Measurements from ENCODE around the gene POLR2I. TPM values are rescaled to one million over a fixed set of nuclear protein-coding genes. Genes with fewer than 3 reads are reported as not detected.
A peak's percentile ranks its signal among the peaks of the same experiment; 100 is the strongest.
"Not testable (repeated sequence)": the region's sequence is repeated elsewhere in the genome, so short reads cannot be mapped to it uniquely, and the experiment has no call there.

The POLR2I gene
- polyA plus RNA-seq, 3 donors from 2014 or later = 102 to 136 (median 127) TPM

DNA sequence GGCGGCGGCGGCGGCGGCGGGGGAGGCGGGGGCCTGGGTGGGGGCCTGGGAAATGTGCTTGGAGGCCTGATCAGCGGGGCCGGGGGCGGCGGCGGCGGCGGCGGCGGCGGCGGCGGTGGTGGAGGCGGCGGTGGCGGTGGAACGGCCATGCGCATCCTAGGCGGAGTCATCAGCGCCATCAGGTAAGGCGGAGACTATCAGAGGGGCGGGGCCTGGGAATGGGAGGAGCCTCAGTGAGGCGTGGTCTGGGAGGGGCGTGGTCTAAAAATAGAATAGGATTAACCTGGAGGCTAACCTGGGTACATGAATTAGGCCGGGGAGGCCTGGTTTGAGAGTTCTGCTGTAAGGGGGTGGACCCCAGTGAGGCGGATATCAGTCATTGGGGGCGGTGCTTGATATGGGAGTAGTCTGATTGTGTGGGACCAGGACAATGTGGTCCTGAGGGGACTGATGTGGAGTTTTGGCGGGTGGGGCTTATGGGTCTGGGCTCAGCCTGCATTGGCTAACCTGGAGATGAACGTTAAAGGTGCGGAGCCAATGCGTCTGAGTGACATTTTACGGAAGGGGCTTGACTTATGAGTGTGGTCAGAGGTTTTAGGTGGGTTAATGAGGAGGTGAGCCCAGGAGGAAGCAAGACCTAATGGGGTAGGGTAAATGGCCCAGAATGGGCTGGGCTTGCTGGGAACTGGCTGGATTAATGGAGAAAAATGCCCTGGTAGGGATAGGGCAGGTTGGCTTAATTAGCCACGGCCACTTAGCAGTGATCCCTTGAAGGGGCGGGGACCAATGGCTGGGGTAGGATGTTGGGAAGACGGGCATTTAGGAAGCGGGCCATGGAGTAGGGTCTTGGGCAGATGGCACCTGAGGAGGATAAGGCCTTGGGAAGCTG, 26.6 kb upstream of the POLR2I start:
- peak; percentile 85 to 86 (median 86) for DNase-seq
- no peaks in the 10 kb centered on the region for H3K9me3 Mint-ChIP-seq
- H3K27ac Mint-ChIP-seq = peak overlapping the region; percentile 92 to 97 (median 94)
- H3K4me1 Mint-ChIP-seq = peaks cover 13 to 22% of the 10 kb centered on the region in 2 donors
- H3K36me3 Mint-ChIP-seq = peaks cover 11 to 27% (median 16%) of the 10 kb centered on the region in 3 donors
- peak overlapping the region; percentile 94 to 97 (median 97) for H3K4me3 Mint-ChIP-seq
- H3K27me3 Mint-ChIP-seq (ENCODE audit: low read depth in 3 of 3) = peaks cover 4 to 16% (median 10%) of the 10 kb centered on the region in 3 donors

DNA sequence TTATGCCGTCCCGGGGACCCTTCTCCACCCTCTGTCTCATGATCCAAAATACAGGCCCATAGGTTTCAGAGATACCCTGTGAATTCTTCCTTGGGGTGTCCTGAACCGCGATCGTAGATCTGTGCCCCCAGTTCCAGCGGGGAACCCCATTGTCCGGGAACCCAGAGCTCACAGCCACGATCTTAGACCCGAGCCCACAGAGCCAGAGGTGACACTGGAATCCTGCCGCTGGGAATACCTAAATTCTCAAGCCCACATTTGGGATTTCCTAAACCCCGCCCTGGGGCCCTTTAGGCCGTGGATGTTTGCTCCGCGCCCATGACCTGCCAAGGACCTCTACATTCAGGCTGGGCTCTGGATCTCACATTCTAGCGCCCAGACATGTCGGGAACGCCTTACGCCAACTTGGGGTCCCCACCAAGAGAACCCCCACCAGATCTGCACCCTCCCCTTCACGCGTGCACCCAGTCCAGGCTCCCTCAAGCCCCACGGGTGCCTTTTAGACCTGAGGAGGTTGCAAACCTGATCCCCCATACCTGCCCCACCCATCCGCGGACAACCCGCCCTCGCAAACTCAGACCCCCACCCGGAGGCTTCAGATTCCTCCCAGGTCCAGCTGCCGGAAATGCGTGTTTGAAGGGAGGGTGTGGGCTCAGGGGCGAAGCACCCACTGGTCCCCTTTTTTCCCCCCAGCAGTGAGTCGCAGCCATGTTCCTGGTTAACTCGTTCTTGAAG, 25.8 kb upstream of the POLR2I start:
- no peaks in the 10 kb centered on the region for H3K9me3 Mint-ChIP-seq
- H3K36me3 Mint-ChIP-seq = peaks cover 10 to 22% (median 16%) of the 10 kb centered on the region in 3 donors
- peak overlapping the region; percentile 94 to 97 (median 97) for H3K4me3 Mint-ChIP-seq
- peaks cover 4 to 16% (median 10%) of the 10 kb centered on the region in 3 donors for H3K27me3 Mint-ChIP-seq (ENCODE audit: low read depth in 3 of 3)
- H3K27ac Mint-ChIP-seq = peak overlapping the region; percentile 86 to 97 (median 94)
- DNase-seq = peak in 1 of 3 donors; percentile 26
- H3K4me1 Mint-ChIP-seq = peaks cover 13 to 22% of the 10 kb centered on the region in 2 donors

DNA sequence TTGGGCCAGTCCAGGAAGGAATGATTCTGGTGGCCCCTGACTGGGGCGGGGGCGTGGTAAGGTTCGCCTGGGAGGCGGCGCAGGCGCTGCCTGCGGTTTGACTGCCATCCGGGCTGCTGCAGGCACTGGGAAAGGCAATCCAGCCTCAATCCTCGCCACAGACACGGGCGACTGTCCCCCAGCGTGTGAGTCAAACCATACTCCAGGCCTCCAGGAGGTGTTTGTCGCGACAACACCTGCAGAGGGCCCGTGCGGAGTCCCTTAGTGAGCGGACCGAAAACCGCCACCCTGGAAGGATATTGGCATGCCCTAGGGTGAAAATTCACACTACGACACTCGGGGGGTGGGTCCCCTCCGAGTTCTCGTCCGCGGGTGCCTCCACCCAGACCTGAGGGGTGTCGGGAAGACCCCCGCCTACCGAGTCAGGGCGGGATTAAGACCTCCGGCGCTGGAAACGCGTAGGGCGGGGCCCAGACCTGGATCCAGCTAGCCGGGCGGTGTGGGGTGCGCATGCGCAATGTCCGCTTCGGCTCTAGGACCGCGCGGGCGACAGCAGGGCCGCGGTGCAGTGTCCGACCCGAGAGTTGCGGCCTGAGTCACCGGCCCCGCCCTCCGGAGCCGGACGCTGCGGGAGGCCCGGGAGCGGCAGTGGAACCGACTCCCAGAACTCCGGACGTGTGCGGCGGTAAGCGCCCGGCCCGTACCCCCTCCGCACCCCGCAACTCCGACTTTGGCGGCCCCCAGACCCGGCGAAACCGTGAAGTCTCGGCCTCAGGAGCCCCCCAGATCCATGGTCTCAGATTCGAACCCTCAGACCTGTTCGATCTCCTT, 25.0 kb upstream of the POLR2I start, which contains the start of gene CAPNS1:
Gene CAPNS1, plus strand, starts transcription at position 594 of the 831 bp plus-strand sequence. CDS start 946 bp downstream, outside the sequence.
- DNase-seq = peak; percentile 91

DNA sequence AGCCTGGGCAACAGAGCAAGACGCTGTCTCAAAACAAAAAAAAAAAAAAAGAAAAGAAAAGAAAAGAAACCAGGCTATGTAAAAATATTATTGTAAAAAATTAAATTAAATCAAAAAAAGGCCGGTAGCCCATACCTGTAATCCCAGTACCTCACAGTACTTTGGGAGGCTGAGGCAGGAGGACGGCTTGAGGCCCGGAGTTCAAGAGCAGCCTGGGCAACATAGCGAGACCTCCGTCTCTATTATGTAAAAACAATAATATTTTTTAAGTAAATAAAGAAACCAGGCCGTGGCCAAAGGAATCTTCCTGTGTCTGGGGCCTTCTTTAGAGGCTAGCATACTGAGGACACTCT, 24.4 kb upstream of the POLR2I start:
- H3K36me3 Mint-ChIP-seq = peaks cover 10 to 16% (median 11%) of the 10 kb centered on the region in 3 donors
- peak overlapping the region; percentile 94 to 97 (median 97) for H3K4me3 Mint-ChIP-seq
- DNase-seq = no peak
- H3K27me3 Mint-ChIP-seq (ENCODE audit: low read depth in 3 of 3) = peaks cover 6 to 16% (median 10%) of the 10 kb centered on the region in 3 donors
- H3K27ac Mint-ChIP-seq = peak overlapping the region; percentile 86 to 97 (median 94)
- H3K9me3 Mint-ChIP-seq = no peaks in the 10 kb centered on the region
- H3K4me1 Mint-ChIP-seq = peaks cover 13 to 22% of the 10 kb centered on the region in 2 donors

More for the DNA sequence above, 25.0 kb upstream of the POLR2I start, which contains the start of gene CAPNS1:
- Mint-ChIP-seq H3K4me1 (peaks cover 13 to 22% of the 10 kb centered on the region in 2 donors), H3K27ac (peak within 1 kb of the TSS; percentile 86 to 97 (median 94)), H3K4me3 (peak within 1 kb of the TSS; percentile 94 to 97 (median 97)), H3K9me3 (no peaks in the 10 kb centered on the region), H3K36me3 (peaks cover 10 to 19% (median 13%) of the 10 kb centered on the region in 3 donors), H3K27me3 (ENCODE audit: low read depth in 3 of 3) (peaks cover 6 to 16% (median 10%) of the 10 kb centered on the region in 3 donors)

DNA sequence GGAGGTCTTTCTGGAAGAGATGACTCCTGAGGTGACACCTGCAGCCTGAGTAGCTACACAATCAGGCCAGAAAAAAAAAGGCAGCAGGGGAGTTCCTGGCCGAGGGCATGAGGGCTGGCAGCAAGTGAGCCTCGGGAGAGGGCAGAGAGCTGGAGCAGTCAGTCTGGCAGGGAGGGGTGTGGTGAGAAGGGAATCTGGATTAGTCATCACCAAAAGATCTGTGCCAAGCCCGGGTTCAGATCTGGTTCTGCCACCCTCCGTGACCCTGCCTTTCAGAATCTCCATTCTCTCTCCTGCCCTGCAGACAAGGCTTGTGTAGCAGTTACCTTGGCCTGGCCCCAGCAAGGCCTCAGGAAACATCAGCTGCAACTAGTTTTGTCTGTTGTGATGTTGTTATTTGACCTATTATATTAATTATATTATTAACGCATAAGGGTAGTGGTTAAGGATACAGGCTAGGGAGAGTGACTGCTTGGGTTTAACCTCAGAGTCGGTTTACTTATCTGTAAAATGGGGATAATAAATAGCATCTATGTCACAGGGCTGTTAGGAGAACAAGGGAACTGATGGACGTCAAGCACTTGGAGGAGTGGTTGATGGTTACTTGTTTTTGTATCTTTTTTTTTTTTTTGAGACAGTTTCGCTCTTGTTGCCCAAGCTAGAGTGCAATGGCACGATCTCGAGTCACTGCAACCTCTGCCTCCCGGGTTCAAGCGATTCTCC, 22.4 kb upstream of the POLR2I start:
- Mint-ChIP-seq H3K27ac (peak overlapping the region in 1 of 6 donors; percentile 62), H3K4me1 (peaks cover 20 to 29% of the 10 kb centered on the region in 2 donors), H3K27me3 (ENCODE audit: low read depth in 3 of 3) (peaks cover 6 to 16% (median 10%) of the 10 kb centered on the region in 3 donors), H3K36me3 (peaks cover 6 to 10% (median 8%) of the 10 kb centered on the region in 3 donors), H3K9me3 (no peaks in the 10 kb centered on the region), H3K4me3 (peak overlapping the region in 2 of 5 donors; percentile 15 to 36)
- DNase-seq = no peak

DNA sequence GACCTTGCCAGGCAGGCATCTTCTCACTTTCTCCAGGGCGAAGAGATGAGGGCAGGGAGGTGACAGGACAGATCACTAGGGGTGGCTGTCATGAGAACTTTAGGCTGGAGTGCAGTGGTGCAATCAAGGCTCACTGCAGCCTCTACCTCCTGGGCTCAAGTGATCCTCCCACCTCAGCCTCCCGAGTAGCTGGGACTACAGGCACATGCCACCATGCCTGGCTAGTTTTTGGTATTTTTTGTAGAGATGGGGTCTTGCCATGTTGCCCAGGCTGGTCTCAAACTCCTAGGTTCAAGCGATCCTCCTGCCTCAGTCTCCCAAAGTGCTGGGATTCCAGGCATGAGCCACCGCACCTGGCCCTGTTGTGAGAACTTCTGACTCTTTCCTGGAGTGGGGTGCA, 20.2 kb upstream of the POLR2I start:
- not testable (repeated sequence) for H3K36me3 Mint-ChIP-seq; H3K27me3 Mint-ChIP-seq (ENCODE audit: low read depth in 3 of 3); H3K9me3 Mint-ChIP-seq; H3K4me3 Mint-ChIP-seq; DNase-seq; H3K27ac Mint-ChIP-seq
- H3K4me1 Mint-ChIP-seq = peaks cover 24 to 38% of the 10 kb centered on the region in 2 donors

DNA sequence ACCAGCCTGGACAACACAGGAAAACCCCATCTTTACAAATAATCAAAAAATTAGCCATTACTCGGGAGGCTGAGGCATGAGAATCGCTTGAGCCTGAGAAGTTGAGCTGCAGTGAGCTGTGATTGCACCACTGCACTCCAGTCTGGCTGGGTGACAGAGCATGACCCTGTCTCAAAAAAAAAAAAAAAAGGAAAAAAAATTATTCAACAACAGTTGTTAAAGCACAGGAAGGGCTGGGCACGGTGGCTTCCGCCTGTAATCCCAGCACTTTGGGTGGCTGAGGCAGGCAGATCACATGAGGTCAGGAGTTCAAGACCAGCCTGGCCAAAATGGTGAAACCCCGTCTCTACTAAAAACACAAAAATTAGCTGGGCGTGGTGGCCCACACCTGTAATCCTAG, 16.5 kb upstream of the POLR2I start:
- peak; percentile 38 to 65 (median 51) for DNase-seq
- peaks cover 39 to 44% of the 10 kb centered on the region in 2 donors for H3K4me1 Mint-ChIP-seq

DNA sequence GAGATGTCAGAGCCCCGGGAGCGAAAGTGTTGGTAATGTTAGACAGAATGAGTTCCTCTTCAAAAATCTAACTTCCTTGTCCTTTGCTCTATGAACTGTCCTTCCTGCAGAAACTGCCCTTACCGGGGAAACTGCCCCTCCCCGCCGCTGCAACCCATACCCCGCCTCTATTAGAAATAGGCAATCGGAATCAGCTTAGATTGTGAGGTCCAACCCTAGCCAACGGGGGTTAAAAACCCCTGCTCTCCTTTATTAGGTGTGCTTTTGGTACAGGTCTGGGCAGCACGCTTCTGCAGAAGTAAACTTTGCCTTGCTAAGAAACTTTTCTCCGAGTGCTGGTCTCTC, 13.7 kb upstream of the POLR2I start:
- H3K4me1 Mint-ChIP-seq = peaks cover 39 to 41% of the 10 kb centered on the region in 2 donors
- peaks cover 4 to 10% (median 7%) of the 10 kb centered on the region in 3 donors for H3K36me3 Mint-ChIP-seq
- peaks cover 0 to 3% (median 2%) of the 10 kb centered on the region in 3 donors for H3K27me3 Mint-ChIP-seq (ENCODE audit: low read depth in 3 of 3)
- H3K4me3 Mint-ChIP-seq = peak overlapping the region; percentile 90 to 93 (median 92)
- DNase-seq = no peak
- H3K27ac Mint-ChIP-seq = peak overlapping the region; percentile 89 to 95 (median 92)
- H3K9me3 Mint-ChIP-seq = no peaks in the 10 kb centered on the region

More for the DNA sequence above, 16.5 kb upstream of the POLR2I start:
- not testable (repeated sequence) for H3K9me3 Mint-ChIP-seq; H3K27me3 Mint-ChIP-seq (ENCODE audit: low read depth in 3 of 3); H3K36me3 Mint-ChIP-seq
- peak overlapping the region; percentile 68 to 90 (median 82) for H3K27ac Mint-ChIP-seq
- H3K4me3 Mint-ChIP-seq = peak overlapping the region in 4 of 5 donors; percentile 21 to 58 (median 50)

DNA sequence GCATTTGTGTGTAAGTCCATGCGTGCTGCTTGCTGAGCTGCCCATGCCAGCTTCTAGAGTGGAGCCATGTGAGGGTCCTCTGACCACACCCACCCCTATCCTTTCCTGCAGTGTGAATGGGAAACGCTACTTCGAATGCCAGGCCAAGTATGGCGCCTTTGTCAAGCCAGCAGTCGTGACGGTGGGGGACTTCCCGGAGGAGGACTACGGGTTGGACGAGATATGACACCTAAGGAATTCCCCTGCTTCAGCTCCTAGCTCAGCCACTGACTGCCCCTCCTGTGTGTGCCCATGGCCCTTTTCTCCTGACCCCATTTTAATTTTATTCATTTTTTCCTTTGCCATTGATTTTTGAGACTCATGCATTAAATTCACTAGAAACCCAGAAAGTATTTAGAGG, 10.9 kb upstream of the POLR2I start:
- no peaks in the 10 kb centered on the region for H3K9me3 Mint-ChIP-seq
- H3K4me1 Mint-ChIP-seq = peaks cover 16 to 17% of the 10 kb centered on the region in 2 donors
- H3K36me3 Mint-ChIP-seq = peaks cover 4 to 12% (median 7%) of the 10 kb centered on the region in 3 donors
- H3K27ac Mint-ChIP-seq = peak overlapping the region in 2 of 6 donors; percentile 37 to 39
- no peak overlapping the region for H3K4me3 Mint-ChIP-seq
- peaks cover 0 to 2% (median 2%) of the 10 kb centered on the region in 3 donors for H3K27me3 Mint-ChIP-seq (ENCODE audit: low read depth in 3 of 3)
- no peak for DNase-seq

DNA sequence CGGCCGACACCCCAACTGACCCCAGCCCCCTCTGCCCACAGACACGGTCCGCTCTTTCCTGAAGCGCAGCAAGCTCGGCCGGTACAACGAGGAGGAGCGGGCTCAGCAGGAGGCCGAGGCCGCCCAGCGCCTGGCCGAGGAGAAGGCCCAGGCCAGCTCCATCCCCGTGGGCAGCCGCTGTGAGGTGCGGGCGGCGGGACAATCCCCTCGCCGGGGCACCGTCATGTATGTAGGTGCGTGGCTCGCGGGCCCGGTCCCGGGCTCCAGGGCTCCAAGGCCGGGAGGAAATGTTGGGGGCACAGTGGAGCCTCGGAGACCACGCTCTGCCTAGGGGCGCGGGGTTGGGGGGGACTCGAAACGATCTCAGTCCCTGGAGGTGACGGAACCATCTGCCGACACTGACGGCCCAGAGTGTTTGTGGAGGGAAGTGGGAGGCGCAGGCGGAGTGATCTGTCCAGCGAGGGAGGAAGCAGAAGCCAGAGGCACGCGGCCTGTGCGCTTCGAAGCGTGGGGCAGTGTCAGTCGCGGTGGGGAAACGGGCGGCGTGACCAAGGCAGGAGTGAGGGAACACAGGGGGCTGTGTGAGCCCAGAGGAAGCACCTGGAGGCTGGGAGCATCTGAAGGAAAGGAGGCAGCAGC, 6.9 kb upstream of the POLR2I start:
- H3K4me1 Mint-ChIP-seq = peaks cover 14 to 19% of the 10 kb centered on the region in 2 donors
- DNase-seq = no peak
- peaks cover 2 to 5% (median 2%) of the 10 kb centered on the region in 3 donors for H3K27me3 Mint-ChIP-seq (ENCODE audit: low read depth in 3 of 3)
- H3K27ac Mint-ChIP-seq = peak overlapping the region in 1 of 6 donors; percentile 51
- H3K36me3 Mint-ChIP-seq = peaks cover 11 to 20% (median 12%) of the 10 kb centered on the region in 3 donors
- no peak overlapping the region for H3K4me3 Mint-ChIP-seq
- no peaks in the 10 kb centered on the region for H3K9me3 Mint-ChIP-seq

DNA sequence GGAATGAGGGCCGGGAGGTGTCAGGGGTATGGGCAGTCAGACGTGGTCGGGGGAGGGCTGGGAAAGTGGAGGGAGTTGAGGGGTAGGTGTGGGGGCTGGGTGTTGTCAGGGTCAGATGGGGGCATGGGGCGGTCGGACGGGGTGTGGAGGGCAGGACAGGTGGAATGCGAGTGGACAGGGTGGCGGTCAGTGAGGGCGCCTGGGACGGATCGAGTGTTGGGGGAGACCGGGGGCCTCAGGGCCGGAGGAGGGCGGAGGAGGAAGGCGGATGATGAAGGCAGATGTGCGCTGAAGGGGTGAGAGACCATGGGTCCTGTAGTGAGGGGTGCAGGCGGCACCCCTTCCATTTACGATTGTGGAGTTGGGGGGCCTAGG, 6.3 kb upstream of the POLR2I start:
- Mint-ChIP-seq H3K4me3 (no peak overlapping the region), H3K27me3 (ENCODE audit: low read depth in 3 of 3) (peaks cover 2 to 5% (median 4%) of the 10 kb centered on the region in 3 donors), H3K27ac (no peak overlapping the region), H3K4me1 (peaks cover 18 to 24% of the 10 kb centered on the region in 2 donors), H3K9me3 (no peaks in the 10 kb centered on the region), H3K36me3 (peaks cover 11 to 20% (median 12%) of the 10 kb centered on the region in 3 donors)
- DNase-seq = no peak
